GM12865 (cell line): Measurements from ENCODE around the gene PLAAT3.

Source experiments
- DNase-seq: peaks from one replicate; pipeline ENCODE4 v3.0.0; 2010; ENCODE audit warnings: low read depth
- H3K4me3 ChIP-seq: 2 replicates; pipeline ENCODE4 v1.5.1; 2011; ENCODE audit warnings: mild to moderate bottlenecking, low read depth, low read length, control low read depth
- CTCF ChIP-seq: IDR thresholded peaks from 2 replicates; pipeline ENCODE4 v1.5.1; 2011; ENCODE audit warnings: low read length, control low read depth, low read depth, inconsistent platforms; ENCODE audit not compliant: insufficient read depth; ENCODE audit errors: missing control alignments

The PLAAT3 gene

GRCh38 chr11:63574856-63575602, 39.2 kb downstream of the PLAAT3 start:
- no peak for DNase-seq
- peak overlapping the region; percentile 45 for H3K4me3 ChIP-seq
- no peak for TF ChIP-seq CTCF

GRCh38 chr11:63573881-63574855, 40.1 kb downstream of the PLAAT3 start:
- H3K4me3 ChIP-seq, result peak overlapping the region; percentile 45
- DNase-seq, result peak; percentile 80
- peak; percentile 1 for TF ChIP-seq CTCF

GRCh38 chr11:63572026-63572688, 42.1 kb downstream of the PLAAT3 start:
- TF ChIP-seq CTCF, result no peak
- DNase-seq, result peak; percentile 80
- no peak overlapping the region for H3K4me3 ChIP-seq

- DNase-seq, result no peak
These were observed 44.7 kb downstream of the PLAAT3 start for GRCh38 chr11:63569570-63569969.

GRCh38 chr11:63567044-63567840, 47.0 kb downstream of the PLAAT3 start:
- TF ChIP-seq CTCF, result no peak
- H3K4me3 ChIP-seq, result peak overlapping the region; percentile 26; the same call in 1 of the 2 replicates
- peak; percentile 97 for DNase-seq

More at GRCh38 chr11:63569570-63569969, 44.7 kb downstream of the PLAAT3 start:
- TF ChIP-seq CTCF, result no peak
- no peak overlapping the region for H3K4me3 ChIP-seq
